NOMO-1 treated with dmso at 0.1 percent for 144 hours (cell line): ENCODE measurements around the gene MPL.
"Not testable (repeated sequence)": the region's sequence is repeated elsewhere in the genome, so short reads cannot be mapped to it uniquely, and the experiment has no call there.

ENCODE experiments used
- DNase-seq: peaks from one replicate; lab custom pipeline; 2025; ENCODE audit not compliant: unreplicated experiment; lab: John Stamatoyannopoulos, UW

Gene MPL

DNA sequence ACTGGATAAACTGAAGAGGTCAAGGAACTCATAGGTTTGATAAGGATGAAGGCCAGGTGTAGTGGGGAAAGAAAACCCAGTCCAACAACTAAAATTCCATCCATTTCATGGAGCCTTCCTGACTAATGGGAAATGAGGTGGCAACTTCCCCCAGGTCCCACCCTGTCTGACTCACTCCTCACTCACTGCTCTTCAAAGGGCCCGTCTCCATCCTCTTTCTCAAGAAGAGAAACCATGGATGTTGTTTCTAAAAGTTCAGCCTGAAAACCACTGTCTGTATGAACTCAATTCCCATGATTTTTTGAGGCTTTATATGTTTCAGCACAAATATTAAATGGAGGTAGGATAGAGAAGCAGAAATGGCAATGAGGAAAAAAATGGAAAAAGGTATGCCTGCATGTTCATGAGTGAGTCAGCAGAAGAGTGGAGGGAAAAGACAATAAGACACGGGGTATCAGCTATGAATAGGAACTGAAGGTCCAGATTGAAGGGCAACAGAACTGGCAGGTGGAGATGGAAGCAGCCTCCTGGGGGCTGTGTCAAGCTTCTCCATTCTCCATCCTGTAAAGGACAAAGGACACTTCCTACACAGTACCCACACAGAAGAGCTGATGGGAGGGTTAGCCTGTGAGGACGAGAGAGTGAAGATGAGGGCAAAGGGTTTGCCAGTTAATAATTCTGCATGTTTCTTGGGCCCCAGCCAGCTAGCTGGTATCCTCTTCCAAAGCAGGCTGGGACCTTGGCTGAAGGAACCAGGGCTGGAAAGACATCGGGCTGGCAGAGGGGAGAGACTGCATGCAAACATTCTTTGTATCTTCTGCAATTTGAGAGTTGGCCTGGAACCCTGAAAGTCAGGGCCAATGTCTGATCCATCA is 35.7 kb downstream of the MPL start:
- DNase-seq, result no peak

- no peak for DNase-seq
These were observed 39.2 kb downstream of the MPL start for GRCh38 chr1:43376723-43377235.

DNA sequence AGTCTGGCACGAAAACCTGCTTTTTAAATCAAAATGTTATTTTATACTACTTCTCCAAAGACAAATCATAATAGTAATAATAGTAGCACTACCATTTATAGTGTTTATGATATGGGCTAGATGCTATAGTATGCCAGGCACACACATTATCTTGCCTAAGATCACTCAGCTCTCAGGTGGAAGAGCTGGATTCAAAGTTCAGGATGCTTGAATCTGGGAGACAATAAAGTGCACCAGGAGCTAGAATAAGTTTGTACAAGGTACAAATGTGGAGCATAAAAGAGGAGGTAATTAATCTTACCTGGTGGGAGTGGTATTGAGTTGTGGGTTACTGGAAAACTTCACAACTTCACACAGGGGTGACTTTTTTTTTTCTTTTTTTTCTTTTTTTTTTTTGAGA is 40.2 kb downstream of the MPL start:
- no peak for DNase-seq

DNA sequence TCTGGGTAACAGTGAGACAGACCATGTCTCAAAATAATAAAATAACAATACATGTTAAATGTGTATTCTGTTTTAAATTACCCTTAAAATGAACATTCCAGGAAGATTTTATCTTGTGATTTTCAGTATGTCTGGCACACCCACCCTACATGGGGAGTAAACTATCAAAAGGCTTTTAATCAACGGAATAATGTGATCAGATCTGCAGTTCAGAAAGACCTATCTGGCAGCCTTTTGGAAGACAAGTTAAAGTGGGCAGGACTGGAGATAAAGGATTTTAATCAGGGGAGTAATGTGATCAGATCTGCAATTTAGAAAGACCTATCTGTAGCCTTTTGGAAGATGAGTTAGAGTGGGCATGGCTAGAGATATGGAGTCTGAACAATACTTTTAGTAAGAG is 41.9 kb downstream of the MPL start:
- DNase-seq, result no peak

- DNase-seq, result peak; percentile 41
These were observed 44.0 kb downstream of the MPL start for GRCh38 chr1:43381612-43382011.

- no peak for DNase-seq
These were observed 44.6 kb downstream of the MPL start for GRCh38 chr1:43382027-43382779.

- DNase-seq, result no peak
These were observed 45.8 kb downstream of the MPL start for GRCh38 chr1:43383449-43383848.

GRCh38 chr1:43386676-43387075 is 49.1 kb downstream of the MPL start:
- DNase-seq, result no peak

GRCh38 chr1:43387976-43388599 is 50.5 kb downstream of the MPL start:
- no peak for DNase-seq

DNA sequence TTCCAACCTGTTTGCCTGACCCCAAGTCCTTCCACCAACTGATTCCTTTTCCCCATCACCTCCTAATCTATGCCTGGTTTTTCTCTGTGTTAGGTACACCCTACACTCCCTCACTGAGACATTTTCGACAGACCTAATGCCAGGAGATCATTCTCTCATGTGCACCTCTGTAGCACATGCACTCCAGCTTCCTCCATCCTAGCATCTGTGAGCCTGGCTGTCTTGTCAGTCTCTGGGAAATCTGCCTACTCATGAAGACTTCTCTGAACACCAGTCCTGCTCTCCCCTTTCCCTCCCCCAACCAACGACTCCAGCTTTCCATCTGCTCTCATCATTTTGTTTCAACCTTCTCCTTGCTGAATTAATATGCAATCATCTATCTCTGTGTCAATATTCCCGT is 51.0 kb downstream of the MPL start:
- no peak for DNase-seq

DNA sequence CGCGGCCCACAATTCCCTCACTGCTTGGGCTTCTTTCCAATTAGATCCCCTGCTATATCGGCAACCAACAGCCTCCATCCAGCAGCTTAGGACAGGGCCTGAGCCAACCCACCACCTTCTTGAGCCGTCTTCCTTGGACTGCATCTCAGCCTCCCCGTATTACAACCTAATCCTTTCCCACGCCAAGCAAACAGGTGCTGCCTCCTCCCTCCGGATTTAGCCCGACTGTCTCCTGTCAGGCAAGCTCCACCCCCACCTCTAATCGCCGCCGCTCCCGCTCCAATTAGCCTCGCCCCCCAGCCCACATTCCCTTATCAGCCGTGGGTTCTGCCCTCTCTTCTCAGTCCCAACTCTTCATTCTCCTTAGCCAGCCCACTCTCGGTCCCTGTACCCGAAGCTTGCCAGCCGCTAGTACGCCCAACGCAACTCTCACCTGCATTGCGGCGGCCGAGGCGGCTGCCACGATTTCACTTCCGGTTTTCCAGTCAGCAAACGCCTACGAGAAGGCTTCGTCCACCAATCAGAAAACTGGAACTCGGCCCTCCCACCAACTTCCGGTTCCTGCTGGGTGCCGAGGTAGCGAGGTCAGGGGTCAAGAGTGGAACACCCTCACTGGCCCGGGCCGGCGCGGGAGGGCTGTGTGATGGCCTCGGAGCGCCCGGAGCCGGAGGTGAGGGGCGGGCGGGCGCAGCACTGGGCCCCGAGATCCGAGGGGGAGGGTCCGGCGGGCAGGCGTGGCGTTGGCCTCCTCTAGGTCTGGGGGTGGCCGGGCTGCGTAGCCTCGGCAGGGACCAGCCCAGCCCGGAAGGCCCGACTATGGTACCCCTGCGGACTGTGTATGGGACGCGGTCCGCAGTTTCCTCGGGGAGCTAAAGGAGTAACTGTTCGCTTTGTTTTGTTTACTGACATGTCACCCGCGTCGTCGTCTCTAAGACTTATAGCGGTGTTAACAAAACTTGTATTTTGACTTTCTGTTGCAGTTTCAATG is 52.0 kb downstream of the MPL start, which contains the start of the genes MED8 and SZT2:
Gene MED8, minus strand, starts transcription at position 475 of the 988 bp plus-strand sequence. Its CDS starts 36 bp downstream, at position 439.
Gene SZT2, plus strand, starts transcription at position 574 of the 988 bp plus-strand sequence. Its CDS starts 70 bp downstream, at position 644.
- DNase-seq, result peak; percentile 87

DNA sequence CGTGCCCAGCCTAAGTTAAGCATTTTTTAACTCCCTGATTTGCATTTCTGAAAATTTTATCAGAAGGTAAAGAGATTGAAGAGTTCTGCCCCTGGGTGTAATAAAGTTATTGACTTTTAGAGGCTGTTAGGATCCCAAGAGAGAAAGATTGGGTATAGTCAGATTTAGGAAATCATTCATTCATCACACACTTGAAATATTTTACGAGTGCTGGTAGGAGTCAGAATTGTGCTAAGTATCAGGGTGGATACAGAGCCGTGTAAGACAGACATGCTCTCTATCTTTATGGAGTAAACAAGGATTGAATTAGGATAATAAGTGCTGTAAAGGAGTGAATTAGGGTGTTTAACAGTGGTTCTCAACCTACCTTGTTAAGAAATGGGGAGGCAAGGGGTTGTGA is 55.1 kb downstream of the MPL start:
- DNase-seq, result no peak

- DNase-seq, result no peak
These were observed 57.9 kb downstream of the MPL start for GRCh38 chr1:43395523-43395922.

- no peak for DNase-seq
These were observed 58.4 kb downstream of the MPL start for GRCh38 chr1:43396059-43396458.

GRCh38 chr1:43398227-43398626 is 60.6 kb downstream of the MPL start:
- DNase-seq, result no peak

- not testable (repeated sequence) for DNase-seq
These were observed 62.8 kb downstream of the MPL start for GRCh38 chr1:43400441-43400840.

DNA sequence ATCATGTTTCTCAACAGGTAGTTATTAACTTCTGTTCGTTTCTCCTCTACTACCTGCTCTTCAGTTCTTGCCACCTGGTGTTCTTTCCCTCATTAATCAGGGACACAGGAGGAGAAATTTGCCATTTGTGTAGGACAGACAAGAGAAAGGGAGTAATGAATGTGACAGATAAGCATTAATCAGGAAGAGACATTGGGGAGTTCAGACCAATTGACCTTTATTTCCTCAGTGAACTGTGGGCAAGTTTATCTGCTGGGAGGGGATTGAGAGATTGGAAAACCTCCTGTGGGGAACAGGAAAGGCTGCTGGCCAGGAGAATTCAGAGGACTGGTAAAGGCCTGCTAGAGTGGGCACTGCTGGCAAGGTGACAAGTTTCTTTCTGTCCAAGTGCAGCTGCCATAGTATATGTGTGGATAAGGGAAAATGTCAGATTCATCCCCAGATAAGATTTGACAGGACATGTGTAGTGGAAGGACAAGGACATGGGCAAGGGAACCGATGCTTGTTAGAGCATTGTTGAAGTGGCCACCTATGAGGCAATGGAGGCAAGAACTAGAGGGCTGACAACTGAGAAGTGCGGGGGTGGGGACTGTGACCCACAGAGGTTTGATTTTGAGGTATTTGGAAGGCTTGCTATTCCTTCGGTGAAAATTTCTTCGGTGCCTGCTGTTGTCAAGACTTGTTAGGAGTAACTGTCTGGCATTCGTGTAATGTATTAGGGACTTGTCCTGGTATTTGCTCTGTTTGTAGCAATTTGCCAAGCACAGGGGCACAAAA is 64.7 kb downstream of the MPL start:
- no peak for DNase-seq
